ENCODE measurements around the gene PPP3R1. TPM values are rescaled to one million over a fixed set of nuclear protein-coding genes. Genes with fewer than 3 reads are reported as not detected.

PPP3R1 gene
- total and polyA plus RNA-seq, 2 donors from 2014 or later, result 18.3 to 50.8 TPM

GRCh38 chr2:68172521-68172920 is 79.8 kb downstream of the PPP3R1 start:
- FAIRE-seq, result no peak
- intact Hi-C loops (cut with DNase I), result no loop called here
- H3K4me1 ChIP-seq (ENCODE audit: control insufficient read depth in 2 of 3, insufficient read depth in 2 of 3, low read depth in 1 of 3, low read length in 3 of 3), result no peaks in the 10 kb centered on the region
- H3K9ac ChIP-seq (ENCODE audit: low read length in 3 of 3), result no peak overlapping the region
- TF ChIP-seq CTCF (IDR thresholded peaks at IDR 0.05; ENCODE audit: borderline replicate concordance, extremely low read depth, insufficient read depth), result no peak
- no peak overlapping the region for H3K27ac ChIP-seq (ENCODE audit: low read depth in 2 of 2, low read length in 2 of 2)
- H3K27me3 ChIP-seq (ENCODE audit: control insufficient read depth, insufficient read depth, low read length), result no peaks in the 10 kb centered on the region
- H3K4me3 ChIP-seq (ENCODE audit: low read length in 3 of 3), result no peak overlapping the region
- DNase-seq, result no peak
- H3K9me3 ChIP-seq (ENCODE audit: control insufficient read depth in 2 of 3, insufficient read depth in 1 of 3, low read length in 3 of 3), result no peaks in the 10 kb centered on the region
- peaks cover 0 to 3% (median 0%) of the 10 kb centered on the region in 3 donors for H3K36me3 ChIP-seq (ENCODE audit: control insufficient read depth in 2 of 3, insufficient read depth in 3 of 3, low read length in 3 of 3)

- Histone ChIP-seq H3K27ac (ENCODE audit: low read depth in 2 of 2, low read length in 2 of 2) (no peak overlapping the region), H3K36me3 (ENCODE audit: control insufficient read depth in 2 of 3, insufficient read depth in 3 of 3, low read length in 3 of 3) (peaks cover 0 to 3% (median 3%) of the 10 kb centered on the region in 3 donors), H3K27me3 (ENCODE audit: control insufficient read depth, insufficient read depth, low read length) (no peaks in the 10 kb centered on the region), H3K9me3 (ENCODE audit: control insufficient read depth in 2 of 3, insufficient read depth in 1 of 3, low read length in 3 of 3) (no peaks in the 10 kb centered on the region), H3K9ac (ENCODE audit: low read length in 3 of 3) (no peak overlapping the region), H3K4me3 (ENCODE audit: low read length in 3 of 3) (no peak overlapping the region), H3K4me1 (ENCODE audit: control insufficient read depth in 2 of 3, insufficient read depth in 2 of 3, low read depth in 1 of 3, low read length in 3 of 3) (no peaks in the 10 kb centered on the region)
- FAIRE-seq (no peak), DNase-seq (no peak)
- intact Hi-C loops (cut with DNase I), result no loop called here
- TF ChIP-seq CTCF (IDR thresholded peaks at IDR 0.05; ENCODE audit: borderline replicate concordance, extremely low read depth, insufficient read depth), result no peak
Observed at GRCh38 chr2:68171684-68172083, 80.6 kb downstream of the PPP3R1 start.

GRCh38 chr2:68171146-68171545 is 81.2 kb downstream of the PPP3R1 start:
- no peak for TF ChIP-seq CTCF (IDR thresholded peaks at IDR 0.05; ENCODE audit: borderline replicate concordance, extremely low read depth, insufficient read depth)
- intact Hi-C loops (cut with DNase I), result no loop called here
- Histone ChIP-seq H3K27me3 (ENCODE audit: control insufficient read depth, insufficient read depth, low read length) (no peaks in the 10 kb centered on the region), H3K36me3 (ENCODE audit: control insufficient read depth in 2 of 3, insufficient read depth in 3 of 3, low read length in 3 of 3) (peaks cover 0 to 4% (median 3%) of the 10 kb centered on the region in 3 donors), H3K9ac (ENCODE audit: low read length in 3 of 3) (no peak overlapping the region), H3K4me1 (ENCODE audit: control insufficient read depth in 2 of 3, insufficient read depth in 2 of 3, low read depth in 1 of 3, low read length in 3 of 3) (no peaks in the 10 kb centered on the region), H3K27ac (ENCODE audit: low read depth in 2 of 2, low read length in 2 of 2) (no peak overlapping the region), H3K9me3 (ENCODE audit: control insufficient read depth in 2 of 3, insufficient read depth in 1 of 3, low read length in 3 of 3) (no peaks in the 10 kb centered on the region), H3K4me3 (ENCODE audit: low read length in 3 of 3) (no peak overlapping the region)
- no peak for FAIRE-seq
- no peak for DNase-seq

- Histone ChIP-seq H3K27ac (ENCODE audit: low read depth in 2 of 2, low read length in 2 of 2) (no peak overlapping the region), H3K9me3 (ENCODE audit: control insufficient read depth in 2 of 3, insufficient read depth in 1 of 3, low read length in 3 of 3) (no peaks in the 10 kb centered on the region), H3K4me1 (ENCODE audit: control insufficient read depth in 2 of 3, insufficient read depth in 2 of 3, low read depth in 1 of 3, low read length in 3 of 3) (no peaks in the 10 kb centered on the region), H3K36me3 (ENCODE audit: control insufficient read depth in 2 of 3, insufficient read depth in 3 of 3, low read length in 3 of 3) (peaks cover 0 to 4% (median 3%) of the 10 kb centered on the region in 3 donors), H3K4me3 (ENCODE audit: low read length in 3 of 3) (no peak overlapping the region), H3K27me3 (ENCODE audit: control insufficient read depth, insufficient read depth, low read length) (no peaks in the 10 kb centered on the region), H3K9ac (ENCODE audit: low read length in 3 of 3) (no peak overlapping the region)
- intact Hi-C loops (cut with DNase I), result no loop called here
- FAIRE-seq, result no peak
- DNase-seq, result no peak
- no peak for TF ChIP-seq CTCF (IDR thresholded peaks at IDR 0.05; ENCODE audit: borderline replicate concordance, extremely low read depth, insufficient read depth)
Observed at GRCh38 chr2:68169308-68169707, 83.0 kb downstream of the PPP3R1 start.
